Amniotic epithelial cell (primary cell): ENCODE measurements around the gene C1orf52.
"Not testable (repeated sequence)": the region's sequence is repeated elsewhere in the genome, so short reads cannot be mapped to it uniquely, and the experiment has no call there.

ENCODE experiments used
- DNase-seq: peaks from one replicate; pipeline ENCODE4 v3.0.0-alpha.2; 2010; ENCODE audit warnings: low read depth

C1orf52 gene

DNA sequence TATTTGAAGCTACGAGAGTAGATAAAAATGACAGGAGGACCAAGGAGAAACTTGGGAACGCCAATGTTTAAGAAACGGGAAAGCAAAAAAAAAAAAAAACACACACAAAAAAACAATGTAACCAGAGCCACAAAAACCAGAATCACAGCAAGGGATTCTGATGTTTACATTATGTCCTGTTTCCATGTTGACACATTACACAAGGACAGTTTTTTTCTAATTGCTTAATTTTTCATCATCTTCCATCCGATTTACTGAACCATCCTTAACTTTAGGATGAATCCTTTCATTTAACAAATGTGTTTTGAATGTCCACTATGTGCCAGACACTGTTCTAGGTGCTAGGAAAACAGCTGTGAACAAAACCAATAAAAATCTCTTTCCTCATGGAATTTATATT, 18.3 kb upstream of the C1orf52 start:
- no peak for DNase-seq

DNA sequence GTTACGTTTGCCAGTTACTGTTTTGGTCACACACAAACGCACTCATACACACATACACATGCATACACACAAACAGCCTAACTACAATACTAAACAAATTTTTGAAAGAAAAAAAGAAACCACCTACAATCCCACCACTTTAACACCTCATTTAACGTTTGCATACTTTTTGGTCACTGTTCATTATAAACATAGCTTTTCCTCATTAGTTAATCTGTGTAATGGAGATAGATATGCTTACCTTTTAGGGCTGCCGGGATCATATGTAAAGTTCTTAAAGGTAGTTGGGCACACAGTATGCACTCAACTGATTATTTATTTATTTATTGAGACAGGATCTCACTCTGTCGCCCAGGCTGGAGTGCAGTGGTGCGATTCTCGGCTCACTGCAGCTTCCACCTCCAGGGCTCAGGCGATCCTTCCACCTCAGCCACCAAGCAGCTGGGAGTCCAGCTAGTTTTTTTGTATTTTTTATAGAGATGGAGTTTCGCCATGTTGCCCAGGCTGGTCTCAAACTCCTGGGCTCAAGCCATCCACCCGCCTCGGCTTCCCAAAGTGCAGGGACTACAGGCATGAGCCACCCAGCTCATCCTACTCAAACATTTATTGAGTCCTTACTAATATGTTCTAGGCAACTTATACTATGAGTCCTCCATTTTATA, 17.6 kb upstream of the C1orf52 start:
- no peak for DNase-seq

DNA sequence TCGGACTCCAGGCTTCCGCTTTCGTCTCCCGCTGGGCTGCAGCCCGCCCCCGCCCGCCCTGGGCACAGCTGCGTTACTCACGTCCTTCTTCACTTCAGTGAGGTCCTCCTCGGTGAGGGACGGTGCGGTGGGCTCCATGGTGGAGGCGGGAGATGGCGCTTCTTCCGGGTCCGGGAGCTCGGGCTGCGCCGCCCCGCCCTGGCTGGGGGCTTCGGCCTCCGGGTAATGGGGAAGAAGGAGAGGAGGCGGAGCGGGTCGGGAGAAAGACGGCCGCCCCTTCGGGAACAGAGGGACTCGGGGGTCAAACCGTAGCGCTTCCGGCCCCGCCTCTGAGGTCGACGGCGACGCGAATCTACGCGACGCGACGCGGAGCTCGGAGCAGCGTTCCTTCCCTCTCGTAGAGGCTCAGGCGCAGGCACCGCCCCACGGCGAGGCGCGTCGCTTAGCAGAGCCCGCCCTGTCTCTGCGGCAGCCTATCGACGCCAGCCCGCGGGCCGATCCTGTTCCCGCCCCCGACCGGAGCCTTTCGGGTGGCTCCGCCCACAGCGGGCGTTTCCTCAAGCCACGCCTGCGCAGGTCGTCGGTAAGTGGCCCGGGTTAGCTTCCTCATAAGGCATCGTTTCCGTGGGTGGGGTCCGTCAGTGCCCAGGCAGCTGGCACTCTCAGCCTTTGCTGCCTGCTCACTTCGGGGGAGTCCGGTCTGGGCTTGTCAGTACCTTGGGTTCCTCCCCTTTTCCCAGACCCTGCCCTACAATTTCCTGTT, 16.9 kb upstream of the C1orf52 start, which contains the start of gene BCL10:
BCL10 (minus strand) TSS at position 418 of the 763 bp plus-strand sequence; CDS start at position 138, 280 bp downstream.
- peak; percentile 96 for DNase-seq

GRCh38 chr1:85275701-85276214, 16.3 kb upstream of the C1orf52 start:
- DNase-seq = peak; percentile 10

GRCh38 chr1:85274969-85275453, 15.5 kb upstream of the C1orf52 start:
- peak; percentile 90 for DNase-seq

DNA sequence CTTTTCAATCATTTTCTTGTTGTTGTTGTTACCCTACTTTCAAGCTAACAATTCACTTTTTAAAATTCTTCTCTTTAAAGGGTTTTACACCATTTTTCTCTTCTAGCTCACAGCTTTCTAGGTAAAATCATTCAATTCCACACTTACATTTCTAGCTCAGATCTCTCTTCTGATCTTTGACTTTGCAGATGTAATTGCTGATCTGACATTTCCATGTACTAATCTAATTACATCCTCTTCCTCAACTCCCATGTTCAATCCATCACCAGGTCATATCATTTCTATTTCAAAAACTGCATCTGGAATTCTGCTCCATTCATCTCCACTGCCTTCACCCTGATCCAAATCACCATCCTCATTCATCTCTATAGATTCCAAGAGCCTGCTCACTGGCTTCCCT, 13.9 kb upstream of the C1orf52 start:
- DNase-seq = no peak

GRCh38 chr1:85268801-85269585, 9.5 kb upstream of the C1orf52 start:
- DNase-seq = no peak

DNA sequence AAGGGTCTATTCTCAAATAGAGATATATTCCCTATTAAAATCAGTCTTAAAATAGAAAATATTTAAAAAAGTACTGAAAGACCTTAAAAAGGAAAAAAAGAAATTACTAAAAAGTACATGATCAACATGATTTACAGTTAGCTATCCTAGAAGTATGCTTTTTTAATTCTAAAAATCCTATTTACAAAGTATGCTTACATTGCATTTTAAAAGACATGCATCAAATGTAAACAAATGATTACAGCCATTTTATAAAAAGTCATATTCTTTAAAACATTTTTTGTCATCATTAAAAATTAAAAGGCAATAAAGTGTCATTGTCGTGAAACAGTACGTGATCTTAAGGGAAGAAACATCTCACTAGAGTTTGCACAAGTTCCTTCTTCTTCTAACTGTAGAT, 7.9 kb upstream of the C1orf52 start:
- no peak for DNase-seq

GRCh38 chr1:85264150-85264549, 4.7 kb upstream of the C1orf52 start:
- no peak for DNase-seq

GRCh38 chr1:85262985-85263384, 3.5 kb upstream of the C1orf52 start:
- DNase-seq = no peak

GRCh38 chr1:85259912-85260274, 431 bp upstream of the C1orf52 start:
- DNase-seq = no peak

- peak; percentile 40 for DNase-seq
Measured at GRCh38 chr1:85258536-85259117, 835 bp downstream of the C1orf52 start.

DNA sequence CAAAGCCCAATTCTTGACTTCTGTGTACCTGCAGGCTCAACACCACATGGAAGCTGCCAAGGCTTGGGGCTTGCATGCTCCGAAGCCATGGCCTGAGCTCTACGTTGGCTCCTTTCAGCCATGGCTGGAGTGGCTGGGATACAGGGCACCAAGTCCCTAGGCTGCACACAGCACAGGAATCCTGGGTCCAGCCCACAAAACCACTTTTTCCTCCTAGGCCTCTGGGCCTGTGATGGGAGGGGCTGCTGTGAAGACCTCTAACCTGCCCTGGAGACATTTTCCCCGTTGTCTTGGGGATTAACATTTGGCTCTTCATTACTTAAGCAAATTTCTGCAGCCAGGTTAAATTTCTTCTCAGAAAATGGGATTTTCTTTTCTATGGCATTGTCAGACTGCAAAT, 10.4 kb downstream of the C1orf52 start:
- DNase-seq = not testable (repeated sequence)

- DNase-seq = peak; percentile 86
Measured at GRCh38 chr1:85245891-85246290, 13.6 kb downstream of the C1orf52 start.

- peak; percentile 54 for DNase-seq
Measured at GRCh38 chr1:85245456-85245855, 14.0 kb downstream of the C1orf52 start.

DNA sequence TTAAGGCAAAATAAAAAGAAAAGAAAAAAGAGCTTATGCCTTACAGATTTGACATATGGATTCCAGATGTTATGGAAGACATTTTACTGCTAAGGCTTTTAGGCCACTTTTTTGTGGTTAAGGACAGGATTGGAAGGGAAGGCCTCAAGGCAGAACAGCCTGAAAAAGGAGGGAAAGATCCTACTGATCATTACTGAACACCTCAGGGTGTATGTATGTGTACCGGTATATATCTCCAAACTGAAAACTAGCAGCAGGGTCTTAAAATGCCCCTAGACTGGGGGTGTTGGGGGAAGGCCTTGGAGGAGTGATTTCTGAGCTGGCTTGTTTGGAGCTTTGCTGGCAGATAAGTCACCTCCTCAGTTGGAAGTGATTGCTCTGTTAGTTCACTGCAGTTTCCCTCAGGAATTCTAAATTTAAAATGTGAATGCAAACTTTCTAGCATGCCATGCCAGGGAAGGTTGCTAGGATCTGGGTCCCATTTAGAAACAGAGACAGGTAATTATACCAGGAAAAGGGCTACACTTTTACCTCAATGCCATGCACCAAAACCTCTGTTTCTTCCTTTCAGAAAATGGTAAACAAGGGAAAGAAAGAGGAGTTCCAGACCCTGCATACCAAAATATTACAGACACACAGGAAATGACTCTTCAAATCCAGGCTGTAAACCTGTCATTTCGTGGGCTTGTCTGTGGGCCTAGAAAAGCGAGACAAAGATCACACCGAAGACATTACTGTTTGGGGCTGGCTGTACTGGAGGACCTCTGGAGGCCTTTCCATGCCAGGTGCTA, 15.0 kb downstream of the C1orf52 start:
- DNase-seq = peak; percentile 67

- no peak for DNase-seq
Measured at GRCh38 chr1:85243372-85243771, 16.1 kb downstream of the C1orf52 start.

- no peak for DNase-seq
Measured at GRCh38 chr1:85240643-85241042, 18.8 kb downstream of the C1orf52 start.

GRCh38 chr1:85240174-85240601, 19.3 kb downstream of the C1orf52 start:
- DNase-seq = peak; percentile 14

DNA sequence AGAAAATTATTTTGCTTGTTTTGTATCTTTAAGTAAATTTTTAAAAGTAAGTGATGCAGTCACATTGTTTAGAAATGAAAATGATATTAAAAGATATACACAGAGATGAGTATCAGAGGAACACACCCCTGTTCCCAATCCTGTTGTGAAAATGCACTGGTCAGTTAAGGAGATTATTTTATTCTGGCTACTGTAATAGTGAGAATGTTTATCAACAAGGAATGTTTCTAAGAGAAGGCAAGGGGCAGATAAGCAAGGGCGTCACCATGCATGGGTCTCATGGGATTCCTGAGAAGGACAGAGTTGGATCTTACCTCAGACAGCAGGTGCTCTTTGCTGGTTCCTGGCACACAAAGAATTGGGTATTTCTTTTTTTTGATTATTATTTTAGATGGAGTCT, 21.8 kb downstream of the C1orf52 start:
- no peak for DNase-seq

DNA sequence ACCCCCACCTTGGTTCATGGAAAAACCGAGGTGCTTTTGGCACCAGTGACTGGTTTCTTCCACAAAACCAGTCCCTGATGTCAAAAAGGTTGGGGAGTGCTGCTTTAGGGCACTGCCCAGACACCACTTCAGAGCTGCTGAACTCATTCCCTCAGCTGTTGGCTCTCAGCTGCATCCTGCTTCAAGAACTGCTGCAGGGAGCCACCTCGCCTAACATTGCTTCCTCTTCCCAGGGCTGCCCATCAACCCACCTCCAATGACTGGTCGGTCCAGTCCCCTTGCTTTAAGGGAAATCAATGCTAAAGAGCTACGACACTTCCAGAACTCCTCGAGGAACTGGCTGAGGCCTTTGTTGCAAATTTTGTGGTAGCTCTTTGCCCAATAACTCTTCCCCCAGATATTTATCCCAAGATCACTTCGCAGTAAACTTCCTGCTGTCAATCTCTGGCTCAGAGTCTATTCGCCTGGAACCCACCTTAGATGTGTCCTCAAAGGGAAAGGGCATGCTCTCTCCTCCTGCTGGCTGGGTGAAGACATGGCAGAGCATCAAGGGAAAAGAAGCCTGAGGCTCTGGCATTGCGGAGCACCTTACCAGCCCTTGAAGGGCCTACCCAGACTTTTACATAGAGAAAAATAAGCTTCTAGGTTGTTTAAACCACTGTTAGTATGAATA, 29.0 kb downstream of the C1orf52 start:
- no peak for DNase-seq
